ENCODE results near the gene SPINT1. TPM values are rescaled to one million over a fixed set of nuclear protein-coding genes. Genes with fewer than 3 reads are reported as not detected.

Gene SPINT1
- total and polyA plus RNA-seq, 2 of the 13 experiments (the other 11 are each of a cell fraction or from before 2014, with no cell fraction given): 0.49 to 2.5 TPM

- Histone ChIP-seq H3K4me3 (replicated peaks in 1 of 3; ENCODE audit: insufficient read depth in 1 of 3, low read depth in 2 of 3, low read length in 3 of 3) (no peak overlapping the region), H3K79me2 (ENCODE audit: insufficient read depth, low read length) (no peaks in the 10 kb centered on the region), H3K9me3 (ENCODE audit: low read length) (no peaks in the 10 kb centered on the region), H4K20me1 (ENCODE audit: insufficient read depth, low read length) (no peaks in the 10 kb centered on the region), H3K4me2 (ENCODE audit: low read depth, low read length) (no peak overlapping the region), H3K27me3 (ENCODE audit: control insufficient read depth in 1 of 2, insufficient read depth in 2 of 2, low read length in 2 of 2) (peaks cover 0 to 18% of the 10 kb centered on the region in 2 experiments; a peak in 2 of 5 replicates), H3K4me1 (ENCODE audit: insufficient read depth, low read length) (peaks cover 25% of the 10 kb centered on the region), H3K9ac (ENCODE audit: insufficient read depth, low read depth, low read length) (no peak overlapping the region), H3K36me3 (replicated peaks in 1 of 2; ENCODE audit: control insufficient read depth in 1 of 2, insufficient read depth in 2 of 2, low read length in 2 of 2) (no peaks in the 10 kb centered on the region), H2AFZ (ENCODE audit: low read length) (no peak overlapping the region), H3K27ac (ENCODE audit: extremely low read length, insufficient read depth, low read length) (no peak overlapping the region)
- FAIRE-seq: no peak
- CTCF ChIA-PET (ENCODE audit: low intra/inter-chr PET ratio, low total read pairs): no interaction called here
- intact Hi-C loops (cut with micrococcal nuclease; ENCODE audit: unreplicated experiment): no loop called here
- in situ Hi-C loops (cut with HindIII; ENCODE audit: extremely low pct_ligation_motif_present, low pct_unique_long_range_greater_than_20kb): no loop called here
- 53% methylated on average over 6 of the region's 6 CpGs for WGBS (ENCODE audit: low lambda C conversion rate)
- no peak for ATAC-seq
- POLR2A ChIA-PET: no interaction called here
- TF ChIP-seq ZBTB2 (CRISPR knock-in tag; IDR thresholded peaks at IDR 0.05; ENCODE audit: low read depth): no peak
- no peak for TF ChIP-seq ZFP82 (CRISPR knock-in tag; IDR thresholded peaks at IDR 0.05; ENCODE audit: borderline replicate concordance)
- no peak for TF ChIP-seq GATA4 (IDR thresholded peaks at IDR 0.05; ENCODE audit: borderline replicate concordance, low read depth)
- TF ChIP-seq IKZF4 (CRISPR knock-in tag; IDR thresholded peaks at IDR 0.05; ENCODE audit: borderline replicate concordance, low read depth, not compliant biosample characterization): no peak
- no peak for TF ChIP-seq ZMYM3 (CRISPR knock-in tag; IDR thresholded peaks at IDR 0.05)
- TF ChIP-seq HMGXB4 (CRISPR knock-in tag; IDR thresholded peaks at IDR 0.05; ENCODE audit: borderline replicate concordance in 1 of 2, low read depth in 1 of 2): no peak
- TF ChIP-seq ATM (IDR thresholded peaks at IDR 0.05; ENCODE audit: borderline replicate concordance): no peak
- BruUV-seq (replicated peaks): no TSS peak
- DNase-seq (ENCODE audit: low spot score): no peak
These were observed 32.3 kb downstream of the SPINT1 start for GRCh38 chr15:40875991-40876730.
